ENCODE measurements around the gene GPX5. TPM values are rescaled to one million over a fixed set of nuclear protein-coding genes. Genes with fewer than 3 reads are reported as not detected.

Gene GPX5
- total and polyA plus RNA-seq, 10 of the 15 experiments (the other 5 are each of a cell fraction or from before 2014, with no cell fraction given), result not detected

GRCh38 chr6:28537509-28538140, 11.9 kb downstream of the GPX5 start (continued):
- TF ChIP-seq, protein P1, sequence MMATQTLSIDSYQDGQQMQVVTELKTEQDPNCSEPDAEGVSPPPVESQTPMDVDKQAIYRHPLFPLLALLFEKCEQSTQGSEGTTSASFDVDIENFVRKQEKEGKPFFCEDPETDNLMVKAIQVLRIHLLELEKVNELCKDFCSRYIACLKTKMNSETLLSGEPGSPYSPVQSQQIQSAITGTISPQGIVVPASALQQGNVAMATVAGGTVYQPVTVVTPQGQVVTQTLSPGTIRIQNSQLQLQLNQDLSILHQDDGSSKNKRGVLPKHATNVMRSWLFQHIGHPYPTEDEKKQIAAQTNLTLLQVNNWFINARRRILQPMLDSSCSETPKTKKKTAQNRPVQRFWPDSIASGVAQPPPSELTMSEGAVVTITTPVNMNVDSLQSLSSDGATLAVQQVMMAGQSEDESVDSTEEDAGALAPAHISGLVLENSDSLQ (IDR thresholded peaks at IDR 0.05), result no peak
- TF ChIP-seq CHD1 (IDR thresholded peaks at IDR 0.05; ENCODE audit: low read depth, low read length), result no peak
- no peak for TF ChIP-seq EGR1 (IDR thresholded peaks at IDR 0.05; ENCODE audit: borderline replicate concordance in 1 of 2, low read depth in 2 of 2, low read length in 2 of 2)

GRCh38 chr6:28541996-28542395, 16.3 kb downstream of the GPX5 start:
- Histone ChIP-seq H3K36me3 (ENCODE audit: control insufficient read depth in 2 of 2, insufficient read depth in 2 of 2, low read length in 1 of 2) (no peaks in the 10 kb centered on the region), H3K27me3 (replicated peaks in 1 of 2; ENCODE audit: control insufficient read depth in 2 of 2, insufficient read depth in 2 of 2, low read length in 1 of 2) (no peaks in the 10 kb centered on the region), H3K79me2 (ENCODE audit: control insufficient read depth, insufficient read depth, low read length) (no peaks in the 10 kb centered on the region), H3K4me1 (ENCODE audit: control insufficient read depth, insufficient read depth, low read length) (peaks cover 3% of the 10 kb centered on the region; the same call in 1 of the 2 replicates), H4K20me1 (ENCODE audit: control insufficient read depth, insufficient read depth) (no peaks in the 10 kb centered on the region), H3K9me3 (replicated peaks; ENCODE audit: control insufficient read depth, insufficient read depth, low read length) (no peaks in the 10 kb centered on the region; the same call in 2 of the 3 replicates), H3K27ac (ENCODE audit: control insufficient read depth, insufficient read depth) (no peak overlapping the region), H3K4me2 (ENCODE audit: control insufficient read depth, insufficient read depth) (peak overlapping the region; percentile 19), H3K4me3 (peak overlapping the region; percentile 60; the same call in 1 of the 2 replicates), H3K9ac (ENCODE audit: control insufficient read depth, insufficient read depth, low read length) (no peak overlapping the region), H2AFZ (ENCODE audit: control insufficient read depth, low read depth, low read length) (peak overlapping the region; percentile 87)
- BruUV-seq (replicated peaks), result no TSS peak
- DNase-seq (ENCODE audit: low read depth, low spot score) (no peak), ATAC-seq (no peak), FAIRE-seq (no peak)
- SMC1A ChIA-PET (ENCODE audit: uncharacterized antibody, unreplicated experiment), result interaction anchor here (0.9 to 1.2 kb wide), 3 partner anchors 146 to 179 kb away, joined by 3 read pairs; no protein-coding TSS in a partner anchor
- intact Hi-C loops (cut with micrococcal nuclease; ENCODE audit: unreplicated experiment) (loop anchor here (2.0 to 5.0 kb wide), 3 partner anchors 45 to 143 kb away; partner anchors contain the start of gene ZSCAN12), in situ Hi-C loops (cut with MboI) (no loop called here)
- POLR2A ChIA-PET, result no interaction called here
- RAD21 ChIA-PET (ENCODE audit: unreplicated experiment), result interaction anchor here (0.6 to 1.4 kb wide), 3 partner anchors 27 to 160 kb away, joined by 3 to 4 read pairs (median 3); no protein-coding TSS in a partner anchor
- 47% methylated on average over 7 of the region's 7 CpGs for WGBS (ENCODE audit: insufficient coverage, insufficient replicate concordance, low lambda C conversion rate, missing lambda C conversion rate)
- CTCF ChIA-PET, result interaction anchor here (1.0 to 1.8 kb wide), 5 partner anchors 11 to 1063 kb away, joined by 3 to 7 read pairs (median 3); no protein-coding TSS in a partner anchor
- TF ChIP-seq ATF7 (IDR thresholded peaks at IDR 0.05; ENCODE audit: low read depth) (no peak), KAT2A (conservative IDR thresholded peaks at IDR 0.05; ENCODE audit: control insufficient read depth, low read depth, low read length) (no peak), RBBP5 (conservative IDR thresholded peaks at IDR 0.05) (no peak), TBL1XR1 (IDR thresholded peaks at IDR 0.05; ENCODE audit: low read depth, low read length) (no peak), NFYB (IDR thresholded peaks at IDR 0.05; ENCODE audit: insufficient read depth, low read depth, low read length) (no peak), RUNX3 (IDR thresholded peaks at IDR 0.05; ENCODE audit: low read length) (no peak), EED (IDR thresholded peaks at IDR 0.05; ENCODE audit: low read depth) (no peak), TARDBP (IDR thresholded peaks at IDR 0.05; ENCODE audit: borderline replicate concordance) (no peak), ZNF274 (IDR thresholded peaks at IDR 0.05; ENCODE audit: insufficient read depth, insufficient read length) (no peak)
- TF ChIP-seq, protein P2, sequence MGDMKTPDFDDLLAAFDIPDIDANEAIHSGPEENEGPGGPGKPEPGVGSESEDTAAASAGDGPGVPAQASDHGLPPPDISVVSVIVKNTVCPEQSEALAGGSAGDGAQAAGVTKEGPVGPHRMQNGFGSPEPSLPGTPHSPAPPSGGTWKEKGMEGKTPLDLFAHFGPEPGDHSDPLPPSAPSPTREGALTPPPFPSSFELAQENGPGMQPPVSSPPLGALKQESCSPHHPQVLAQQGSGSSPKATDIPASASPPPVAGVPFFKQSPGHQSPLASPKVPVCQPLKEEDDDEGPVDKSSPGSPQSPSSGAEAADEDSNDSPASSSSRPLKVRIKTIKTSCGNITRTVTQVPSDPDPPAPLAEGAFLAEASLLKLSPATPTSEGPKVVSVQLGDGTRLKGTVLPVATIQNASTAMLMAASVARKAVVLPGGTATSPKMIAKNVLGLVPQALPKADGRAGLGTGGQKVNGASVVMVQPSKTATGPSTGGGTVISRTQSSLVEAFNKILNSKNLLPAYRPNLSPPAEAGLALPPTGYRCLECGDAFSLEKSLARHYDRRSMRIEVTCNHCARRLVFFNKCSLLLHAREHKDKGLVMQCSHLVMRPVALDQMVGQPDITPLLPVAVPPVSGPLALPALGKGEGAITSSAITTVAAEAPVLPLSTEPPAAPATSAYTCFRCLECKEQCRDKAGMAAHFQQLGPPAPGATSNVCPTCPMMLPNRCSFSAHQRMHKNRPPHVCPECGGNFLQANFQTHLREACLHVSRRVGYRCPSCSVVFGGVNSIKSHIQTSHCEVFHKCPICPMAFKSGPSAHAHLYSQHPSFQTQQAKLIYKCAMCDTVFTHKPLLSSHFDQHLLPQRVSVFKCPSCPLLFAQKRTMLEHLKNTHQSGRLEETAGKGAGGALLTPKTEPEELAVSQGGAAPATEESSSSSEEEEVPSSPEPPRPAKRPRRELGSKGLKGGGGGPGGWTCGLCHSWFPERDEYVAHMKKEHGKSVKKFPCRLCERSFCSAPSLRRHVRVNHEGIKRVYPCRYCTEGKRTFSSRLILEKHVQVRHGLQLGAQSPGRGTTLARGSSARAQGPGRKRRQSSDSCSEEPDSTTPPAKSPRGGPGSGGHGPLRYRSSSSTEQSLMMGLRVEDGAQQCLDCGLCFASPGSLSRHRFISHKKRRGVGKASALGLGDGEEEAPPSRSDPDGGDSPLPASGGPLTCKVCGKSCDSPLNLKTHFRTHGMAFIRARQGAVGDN (IDR thresholded peaks at IDR 0.05), result no peak
- TF ChIP-seq, protein P3, sequence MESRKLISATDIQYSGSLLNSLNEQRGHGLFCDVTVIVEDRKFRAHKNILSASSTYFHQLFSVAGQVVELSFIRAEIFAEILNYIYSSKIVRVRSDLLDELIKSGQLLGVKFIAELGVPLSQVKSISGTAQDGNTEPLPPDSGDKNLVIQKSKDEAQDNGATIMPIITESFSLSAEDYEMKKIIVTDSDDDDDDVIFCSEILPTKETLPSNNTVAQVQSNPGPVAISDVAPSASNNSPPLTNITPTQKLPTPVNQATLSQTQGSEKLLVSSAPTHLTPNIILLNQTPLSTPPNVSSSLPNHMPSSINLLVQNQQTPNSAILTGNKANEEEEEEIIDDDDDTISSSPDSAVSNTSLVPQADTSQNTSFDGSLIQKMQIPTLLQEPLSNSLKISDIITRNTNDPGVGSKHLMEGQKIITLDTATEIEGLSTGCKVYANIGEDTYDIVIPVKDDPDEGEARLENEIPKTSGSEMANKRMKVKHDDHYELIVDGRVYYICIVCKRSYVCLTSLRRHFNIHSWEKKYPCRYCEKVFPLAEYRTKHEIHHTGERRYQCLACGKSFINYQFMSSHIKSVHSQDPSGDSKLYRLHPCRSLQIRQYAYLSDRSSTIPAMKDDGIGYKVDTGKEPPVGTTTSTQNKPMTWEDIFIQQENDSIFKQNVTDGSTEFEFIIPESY (IDR thresholded peaks at IDR 0.05), result no peak
- TF ChIP-seq, protein P1 (IDR thresholded peaks at IDR 0.05), result no peak
